HG03280 (cell line): ENCODE measurements around the gene COG1.

Source experiments
- ATAC-seq: cut with Tn5 transposase; IDR thresholded peaks from one replicate; pipeline ENCODE4 v1.9.1; 2021; ENCODE audit warnings: mild to moderate bottlenecking, moderate library complexity; ENCODE audit not compliant: unreplicated experiment

Gene COG1

DNA sequence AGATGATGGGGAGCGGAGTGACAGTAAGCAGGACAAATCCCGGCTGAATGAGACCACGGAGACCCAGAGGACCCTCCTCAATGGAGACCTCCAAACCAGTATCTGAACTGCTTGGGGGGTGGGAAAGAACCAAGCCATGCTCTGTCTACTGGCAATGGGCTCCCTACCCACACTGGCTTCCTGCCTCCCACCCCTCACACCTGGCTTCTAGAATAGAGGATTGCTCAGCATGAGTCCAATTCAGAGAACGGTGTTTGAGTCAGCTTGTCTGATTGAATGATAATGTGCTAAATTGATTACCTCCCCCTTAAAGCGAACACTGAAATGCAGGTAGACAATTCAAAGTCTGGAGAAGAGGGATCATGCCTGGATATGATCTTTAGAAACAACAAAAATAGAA is 22.5 kb upstream of the COG1 start:
- no peak for ATAC-seq

DNA sequence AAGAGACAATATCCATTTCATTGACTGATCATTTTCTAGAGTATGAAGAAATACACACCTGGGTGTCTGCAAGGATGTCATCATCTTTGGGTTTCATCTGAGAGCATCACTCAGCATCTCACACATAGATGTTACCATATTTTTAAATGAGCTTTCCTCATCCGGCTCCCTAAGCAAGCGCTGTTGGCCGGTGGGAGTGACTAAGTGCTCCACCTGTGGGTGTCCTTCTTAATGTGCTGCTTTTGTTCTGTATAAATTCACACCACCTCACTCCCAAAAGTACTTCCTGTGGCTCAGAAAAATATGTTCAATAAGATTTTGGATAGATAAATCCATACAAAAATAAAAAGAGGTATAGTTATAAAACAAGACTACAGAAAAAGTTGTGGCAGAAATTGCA is 20.6 kb upstream of the COG1 start:
- no peak for ATAC-seq

DNA sequence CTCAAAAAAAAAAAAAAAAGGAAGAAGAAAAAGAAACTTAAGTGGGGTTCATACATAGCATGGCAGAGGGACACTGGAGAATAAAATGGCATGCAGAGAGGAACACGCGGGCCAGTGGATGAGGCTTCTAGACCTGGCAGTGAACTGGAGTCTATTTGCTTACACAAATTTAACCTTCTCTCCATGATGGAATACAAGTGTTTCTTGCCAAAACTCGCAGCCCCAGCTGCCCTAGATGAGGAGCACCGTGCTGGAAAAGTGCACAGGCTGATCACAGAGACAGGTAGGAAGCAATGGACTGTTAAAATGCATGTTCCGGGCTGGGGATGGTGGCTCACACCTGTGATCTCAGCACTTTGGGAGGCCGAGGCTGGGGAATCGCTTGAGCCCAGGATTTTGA is 18.7 kb upstream of the COG1 start:
- no peak for ATAC-seq

DNA sequence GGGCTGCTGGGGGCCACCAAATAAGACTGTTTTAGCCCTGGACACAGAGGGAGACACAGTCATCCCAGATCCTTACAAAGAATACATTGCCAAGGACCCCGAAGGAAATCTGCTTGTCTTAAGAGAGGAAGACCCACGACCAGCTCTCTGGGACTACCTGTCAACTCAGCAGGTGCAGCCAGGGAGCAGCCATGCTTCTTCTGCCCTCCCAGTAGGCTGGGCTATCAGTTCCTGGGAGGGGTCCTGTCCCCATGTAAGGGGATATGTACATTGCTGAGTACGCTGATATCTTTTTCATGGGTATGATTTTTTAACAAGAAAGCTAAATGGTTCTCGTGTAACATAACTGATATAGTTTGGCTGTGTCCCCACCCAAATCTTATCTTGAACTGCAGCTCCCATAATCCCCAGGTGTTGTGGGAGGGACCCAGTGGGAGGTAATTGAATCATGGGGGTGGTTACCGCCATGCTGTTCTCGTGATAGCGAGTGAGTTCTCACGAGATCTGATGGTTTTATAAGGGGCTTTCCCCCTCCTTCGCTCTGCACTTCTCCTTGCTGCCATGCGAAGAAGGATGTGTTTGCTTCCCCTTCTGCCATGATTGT is 16.8 kb upstream of the COG1 start:
- ATAC-seq, result no peak

DNA sequence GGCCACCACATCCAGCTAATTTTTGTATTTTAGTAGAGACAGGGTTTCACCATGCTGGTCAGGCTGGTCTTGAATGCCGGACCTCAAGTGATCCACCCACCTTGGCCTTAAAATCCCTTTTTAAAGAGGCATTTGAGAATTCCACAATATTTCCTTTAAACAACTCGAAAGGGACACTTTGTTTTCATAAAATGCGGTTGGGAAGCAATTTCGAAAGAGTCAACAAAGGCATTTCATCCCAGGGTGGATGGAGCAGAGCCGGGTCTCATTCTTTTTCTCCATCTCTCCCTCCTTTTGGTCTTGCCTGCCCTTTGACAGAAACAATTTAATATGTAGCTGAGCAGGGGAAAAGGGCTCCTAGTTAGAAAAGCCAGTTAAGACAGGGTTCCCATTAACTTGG is 13.5 kb upstream of the COG1 start:
- ATAC-seq, result no peak

DNA sequence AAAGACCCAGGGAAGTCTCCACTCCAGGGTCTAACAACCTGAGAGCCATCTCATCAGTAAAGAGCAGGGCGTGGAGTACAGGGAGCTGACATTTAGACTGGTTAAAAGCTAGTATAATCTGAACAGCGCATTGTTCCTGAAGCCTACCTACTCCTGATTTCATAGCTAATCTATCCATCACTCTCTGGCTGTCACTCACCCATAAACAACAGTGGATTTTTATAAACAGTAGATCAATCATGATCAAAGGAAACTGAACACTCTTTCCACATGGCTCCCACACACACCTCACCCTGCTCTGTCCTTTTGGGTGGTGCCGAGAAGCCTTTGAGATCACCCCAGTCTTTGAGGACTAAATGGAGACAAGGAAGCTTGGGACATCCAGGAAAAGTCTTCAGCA is 13.0 kb upstream of the COG1 start:
- ATAC-seq, result no peak

DNA sequence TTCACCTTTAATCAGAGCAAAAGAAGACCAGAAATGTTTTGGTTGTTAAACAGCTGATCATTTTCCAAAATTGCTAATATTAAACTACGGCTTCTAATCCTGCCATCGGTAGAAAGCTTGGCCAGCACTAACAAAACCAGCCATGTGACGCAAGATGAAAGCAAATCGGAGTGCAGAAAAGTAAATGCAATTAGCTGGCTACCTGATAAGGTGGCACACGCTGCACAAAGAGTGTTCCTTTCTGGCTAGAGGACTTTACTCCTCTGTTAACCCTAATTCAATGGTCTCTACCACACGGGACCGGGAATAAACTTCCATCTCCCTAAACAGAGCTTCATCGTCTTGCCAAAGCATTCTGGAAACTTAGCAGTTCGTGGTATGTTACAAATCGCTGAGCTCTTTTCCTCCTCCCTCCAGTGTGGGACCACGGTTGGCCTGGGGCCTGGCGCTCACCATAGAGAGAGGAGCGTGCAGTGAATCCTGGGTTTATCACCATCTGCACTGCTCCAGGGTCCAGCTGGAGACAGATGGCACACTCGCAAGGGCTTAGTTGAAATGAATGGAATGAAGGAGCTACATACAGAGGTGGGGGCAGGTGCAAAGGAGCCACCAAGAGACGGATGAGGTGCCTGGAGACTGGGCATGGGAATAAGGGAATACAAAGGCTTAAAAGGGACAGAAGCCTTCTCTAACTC is 10.1 kb upstream of the COG1 start:
- no peak for ATAC-seq

DNA sequence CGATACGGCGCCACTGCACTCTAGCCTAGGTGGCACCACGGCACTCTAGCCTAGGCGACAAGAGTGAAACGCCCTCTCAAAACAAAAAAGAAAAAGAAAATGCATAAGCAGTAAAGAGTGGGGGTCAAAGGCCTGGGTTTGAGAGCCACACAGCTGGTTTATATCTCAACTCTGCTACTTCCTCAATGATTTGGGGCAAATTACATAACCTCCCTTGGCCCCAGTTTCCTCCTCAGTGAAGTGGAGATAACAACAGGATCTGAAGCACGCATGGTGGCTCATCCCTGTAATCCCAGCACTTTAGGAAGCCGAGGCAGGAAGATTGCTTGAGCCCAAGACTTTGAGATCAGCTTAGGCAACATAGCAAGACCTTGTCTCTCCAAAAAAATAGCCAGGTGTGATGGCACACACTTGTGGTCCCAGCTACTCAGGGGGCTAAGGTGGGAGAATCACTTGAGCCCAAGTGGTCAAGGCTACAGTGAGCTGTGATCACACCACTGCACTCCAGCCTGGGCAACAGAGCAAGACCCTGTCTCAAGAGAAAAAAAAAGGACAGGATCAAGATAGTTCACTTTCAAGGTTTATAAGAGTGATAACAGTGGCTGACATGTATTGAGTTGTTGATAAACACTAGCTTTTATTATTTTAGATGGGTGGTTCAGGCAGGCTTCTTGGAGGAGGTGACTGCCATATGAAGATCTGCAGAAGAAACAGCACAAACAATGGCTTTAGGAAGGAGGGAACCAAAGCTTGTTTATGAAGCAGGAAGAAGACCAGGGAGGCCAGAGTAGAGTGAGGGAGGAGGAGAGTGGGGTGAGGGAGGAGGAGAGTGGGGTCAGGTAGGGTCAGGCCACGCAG is 8.5 kb upstream of the COG1 start:
- no peak for ATAC-seq

DNA sequence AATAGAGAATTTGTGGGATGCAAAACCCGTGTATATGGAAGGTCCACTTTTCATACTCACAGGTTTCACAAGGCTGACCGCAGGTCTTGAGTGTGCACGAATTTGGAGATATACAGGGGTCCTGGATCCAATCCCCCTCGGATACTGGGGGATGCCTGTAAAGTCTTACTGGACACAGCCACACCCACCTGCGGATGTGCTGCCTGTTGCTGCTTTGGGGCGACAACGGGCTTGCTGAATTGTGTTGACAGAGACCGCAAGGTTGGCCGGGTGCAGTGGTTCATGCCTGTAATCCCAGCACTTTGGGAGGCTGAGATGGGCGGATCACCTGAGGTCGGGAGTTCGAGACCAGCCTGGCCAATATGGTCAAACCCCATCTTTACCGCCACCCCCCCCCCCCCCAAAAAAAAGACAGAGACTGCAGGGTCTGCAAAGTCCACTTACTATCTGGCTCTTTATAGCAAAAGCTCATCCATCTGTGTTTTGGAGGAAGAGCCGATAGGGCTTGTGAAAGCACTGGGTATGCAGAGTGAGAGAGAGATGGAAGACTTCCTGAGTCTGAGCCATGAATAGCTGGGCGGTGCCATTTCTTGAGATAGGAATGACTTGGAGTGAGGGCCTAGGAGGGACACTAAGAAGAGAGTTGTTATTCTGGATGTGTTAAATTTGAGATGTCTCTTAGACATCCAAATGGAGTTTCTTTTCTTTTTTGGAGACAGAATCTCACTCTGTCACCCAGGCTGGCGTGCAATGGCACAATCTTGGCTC is 6.4 kb upstream of the COG1 start:
- ATAC-seq, result no peak

DNA sequence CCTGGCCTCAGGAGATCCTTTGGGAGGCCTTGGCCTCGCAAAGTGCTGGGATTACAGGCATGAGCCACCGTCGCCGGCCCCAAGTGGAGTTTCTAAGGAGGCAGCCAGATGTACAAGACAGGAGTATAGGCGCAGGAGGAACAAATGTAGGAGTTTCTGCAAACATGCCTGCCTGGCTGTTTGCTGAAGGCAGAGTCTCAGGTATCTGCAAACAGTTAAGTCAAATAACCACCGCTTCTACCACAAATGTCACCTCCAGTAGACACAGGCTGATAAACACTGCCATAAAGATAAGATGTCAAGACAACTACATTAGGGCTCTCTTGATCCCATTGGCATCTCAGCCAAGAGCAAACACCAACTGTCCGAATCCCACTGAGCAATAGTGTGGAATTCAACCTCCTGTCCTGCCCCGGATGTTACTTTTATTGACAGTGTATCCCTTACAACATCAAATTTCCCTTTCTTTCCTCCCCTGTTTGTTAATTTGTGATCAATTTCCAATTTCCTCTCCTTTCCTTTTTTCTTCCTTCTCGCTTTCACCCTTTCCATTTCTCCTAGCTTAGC is 5.6 kb upstream of the COG1 start:
- no peak for ATAC-seq

DNA sequence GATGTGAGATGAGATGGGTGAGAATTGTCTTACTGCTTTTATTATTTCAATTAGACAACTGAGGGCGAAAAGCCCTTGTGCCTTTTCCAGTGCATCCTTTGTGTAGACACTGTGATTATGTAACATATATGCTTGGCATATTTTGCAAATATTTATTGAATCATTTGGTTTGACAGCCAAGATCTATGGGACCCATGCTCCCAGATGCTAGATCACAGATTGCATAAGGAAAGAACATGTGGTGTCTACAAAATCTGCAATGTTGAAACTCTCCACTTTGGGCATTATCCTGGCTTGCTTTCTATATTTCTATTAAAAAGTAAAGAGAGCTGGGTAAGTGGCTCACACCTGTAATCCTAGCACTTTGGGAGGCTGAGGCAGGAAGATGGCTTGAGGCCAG is 4.8 kb upstream of the COG1 start:
- no peak for ATAC-seq

DNA sequence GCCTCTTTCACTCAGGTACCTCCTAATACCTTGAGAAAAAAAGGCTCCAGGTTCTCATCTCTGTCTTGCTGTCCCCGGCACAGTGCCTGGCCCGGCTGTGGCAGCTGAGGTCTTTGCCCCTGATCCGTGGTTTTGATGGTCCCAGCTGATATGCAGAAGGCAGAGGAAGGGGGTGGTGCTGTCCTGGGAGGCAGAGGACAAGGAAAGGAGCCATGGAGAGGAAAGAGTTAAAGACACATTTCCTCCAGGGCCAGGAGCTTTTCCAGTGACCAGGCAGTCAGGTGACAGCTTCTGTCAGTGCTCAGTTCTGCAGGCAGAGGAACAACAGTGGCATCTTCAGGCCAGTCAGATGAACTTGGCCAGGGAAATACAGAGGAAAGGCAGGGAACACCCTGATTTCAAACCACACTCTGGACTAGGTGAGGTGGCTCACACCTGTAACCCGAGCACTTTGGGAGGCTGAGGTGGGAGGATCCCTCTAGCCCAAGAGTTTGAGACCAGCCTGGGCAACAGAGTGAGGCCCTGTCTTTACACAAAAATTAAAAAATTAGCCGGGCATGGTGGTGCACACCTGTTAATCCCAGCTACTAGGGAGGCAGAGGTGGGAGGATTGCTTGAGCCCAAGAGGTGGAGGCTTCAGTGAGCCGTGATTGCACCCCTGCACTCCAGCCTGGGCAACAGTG is 3.3 kb upstream of the COG1 start:
- no peak for ATAC-seq

DNA sequence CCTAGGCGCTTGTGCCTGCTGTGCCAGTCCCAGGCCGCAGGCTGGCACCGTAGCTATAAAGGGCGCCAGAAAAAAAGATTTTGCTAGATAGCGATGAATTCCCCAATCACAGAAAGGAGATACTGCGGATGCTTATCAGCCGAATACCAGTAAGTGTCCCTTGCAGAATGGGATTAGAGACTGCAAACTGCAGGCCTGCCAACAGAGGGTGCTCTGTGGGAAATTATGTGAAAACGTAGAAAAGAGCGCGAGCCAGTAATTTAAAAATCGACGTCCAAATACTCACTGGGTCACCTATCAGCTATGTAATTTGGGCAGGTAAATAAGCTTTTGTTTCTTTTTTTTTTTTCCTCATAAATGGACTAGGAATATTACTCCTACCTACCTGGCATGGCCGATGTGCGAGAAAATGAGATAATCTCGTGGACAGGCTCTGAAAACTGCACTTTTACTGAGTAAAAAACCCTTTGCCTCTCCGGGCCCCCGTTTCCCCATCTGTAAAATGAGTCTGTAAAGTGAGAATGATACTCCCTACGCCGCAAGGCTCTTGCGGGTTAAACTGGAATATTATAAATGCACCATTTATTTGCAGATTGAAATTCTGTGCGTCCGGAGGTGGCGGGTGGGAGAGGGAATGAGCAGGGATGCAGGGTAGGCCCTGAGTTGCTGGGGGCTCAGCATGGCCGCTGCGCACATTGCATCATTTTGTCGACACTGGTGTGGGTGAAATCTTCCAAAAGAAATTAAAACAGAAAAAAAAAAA is 1.2 kb upstream of the COG1 start:
- peak; percentile 25 for ATAC-seq

DNA sequence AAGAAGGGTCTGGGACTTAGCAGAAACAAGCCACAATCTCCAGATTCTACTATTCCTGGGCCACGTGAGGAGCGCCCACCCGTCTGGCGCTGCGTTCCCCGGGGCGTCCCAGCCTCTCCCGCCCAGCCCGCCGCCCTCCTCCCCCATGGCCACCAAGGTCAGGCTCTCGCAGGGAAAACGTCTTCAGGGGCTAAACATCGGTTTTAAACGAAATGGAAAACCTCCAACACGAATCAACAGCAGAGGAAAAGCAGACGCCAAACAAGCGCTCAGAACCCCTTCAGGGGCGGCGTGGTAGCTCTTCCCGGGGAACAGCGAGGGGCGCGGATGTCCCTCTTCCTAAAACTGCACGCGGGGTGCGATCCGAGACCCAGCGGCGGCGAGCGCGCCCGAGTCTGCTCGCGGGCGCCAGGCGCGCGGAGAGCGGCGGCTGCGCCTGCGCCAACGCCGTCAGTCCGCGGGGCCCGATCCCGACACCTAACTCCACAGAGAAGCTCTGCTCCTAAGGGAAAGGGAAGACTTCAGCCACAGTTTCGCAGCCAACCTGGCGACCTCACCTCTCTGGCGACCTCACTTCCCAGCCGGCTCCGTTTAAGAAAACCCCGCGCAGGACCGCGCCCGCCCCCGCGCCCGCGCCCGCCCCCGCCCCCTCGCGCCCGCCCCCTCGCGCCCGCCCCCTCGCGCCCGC is 505 bp upstream of the COG1 start:
- ATAC-seq, result peak; percentile 66

DNA sequence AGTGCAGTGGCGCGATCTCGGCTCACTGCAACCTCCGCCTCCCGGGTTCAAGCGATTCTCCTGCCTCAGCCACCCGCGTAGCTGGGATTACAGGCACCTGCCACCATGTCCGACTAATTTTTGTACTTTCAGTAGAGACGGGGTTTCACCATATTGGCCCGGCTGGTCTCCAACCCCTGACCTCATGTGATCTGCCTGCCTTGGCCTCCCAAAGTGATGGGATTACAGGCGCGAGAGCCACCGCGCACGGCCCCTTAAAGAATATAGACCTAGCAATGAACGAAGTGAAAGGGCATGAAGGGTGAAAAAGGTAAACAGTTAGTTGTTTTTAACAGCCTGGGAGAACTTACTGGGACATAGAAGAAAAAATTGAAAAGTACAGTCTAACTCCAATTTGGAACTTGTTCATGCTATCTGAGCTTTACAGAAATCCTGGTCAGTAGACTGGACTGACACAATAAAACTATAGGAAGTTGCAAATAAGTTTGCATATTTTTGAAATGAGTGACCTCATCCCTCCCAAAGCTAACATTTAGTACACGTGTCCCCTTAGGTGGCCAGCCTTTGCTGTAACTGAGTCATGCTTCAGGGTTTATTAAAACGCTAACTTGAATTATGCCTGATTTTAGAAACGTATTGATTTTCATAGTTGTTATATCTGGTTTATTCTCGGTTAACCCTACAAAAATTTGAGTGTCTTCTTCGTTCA is 1.8 kb downstream of the COG1 start:
- ATAC-seq, result no peak

DNA sequence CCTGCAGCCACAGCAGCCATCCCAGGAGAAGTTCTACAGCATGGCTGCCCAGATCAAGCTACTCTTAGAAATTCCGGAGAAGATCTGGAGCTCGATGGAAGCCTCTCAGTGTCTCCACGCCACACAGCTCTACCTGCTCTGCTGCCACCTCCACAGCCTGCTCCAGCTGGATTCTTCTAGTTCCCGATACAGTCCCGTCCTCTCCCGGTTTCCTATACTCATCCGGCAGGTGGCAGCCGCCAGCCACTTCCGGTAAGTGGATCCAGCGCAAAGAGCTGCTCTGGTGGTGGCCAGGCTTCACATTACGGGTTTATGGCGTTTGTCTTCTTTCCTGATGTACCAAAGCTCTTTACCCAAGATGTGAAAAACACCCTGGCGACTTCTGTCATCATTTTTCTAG is 3.6 kb downstream of the COG1 start:
- no peak for ATAC-seq

DNA sequence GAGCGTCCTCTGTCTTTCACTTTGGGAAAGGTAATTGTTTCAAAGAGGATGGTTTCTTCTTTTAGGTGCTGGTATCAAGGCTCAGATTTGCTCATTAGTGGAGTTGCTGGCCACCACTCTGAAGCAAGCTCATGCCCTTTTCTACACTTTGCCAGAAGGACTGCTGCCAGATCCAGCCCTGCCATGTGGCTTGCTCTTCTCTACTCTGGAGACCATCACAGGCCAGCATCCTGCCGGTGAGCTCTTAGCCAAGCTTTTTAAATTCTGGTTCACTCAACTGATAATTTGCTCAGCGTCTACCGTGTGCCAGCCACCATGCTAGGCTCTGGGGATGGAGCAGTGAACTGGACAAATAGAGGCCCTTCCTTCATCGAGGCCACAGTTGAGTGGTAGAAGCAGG is 4.3 kb downstream of the COG1 start:
- ATAC-seq, result no peak

DNA sequence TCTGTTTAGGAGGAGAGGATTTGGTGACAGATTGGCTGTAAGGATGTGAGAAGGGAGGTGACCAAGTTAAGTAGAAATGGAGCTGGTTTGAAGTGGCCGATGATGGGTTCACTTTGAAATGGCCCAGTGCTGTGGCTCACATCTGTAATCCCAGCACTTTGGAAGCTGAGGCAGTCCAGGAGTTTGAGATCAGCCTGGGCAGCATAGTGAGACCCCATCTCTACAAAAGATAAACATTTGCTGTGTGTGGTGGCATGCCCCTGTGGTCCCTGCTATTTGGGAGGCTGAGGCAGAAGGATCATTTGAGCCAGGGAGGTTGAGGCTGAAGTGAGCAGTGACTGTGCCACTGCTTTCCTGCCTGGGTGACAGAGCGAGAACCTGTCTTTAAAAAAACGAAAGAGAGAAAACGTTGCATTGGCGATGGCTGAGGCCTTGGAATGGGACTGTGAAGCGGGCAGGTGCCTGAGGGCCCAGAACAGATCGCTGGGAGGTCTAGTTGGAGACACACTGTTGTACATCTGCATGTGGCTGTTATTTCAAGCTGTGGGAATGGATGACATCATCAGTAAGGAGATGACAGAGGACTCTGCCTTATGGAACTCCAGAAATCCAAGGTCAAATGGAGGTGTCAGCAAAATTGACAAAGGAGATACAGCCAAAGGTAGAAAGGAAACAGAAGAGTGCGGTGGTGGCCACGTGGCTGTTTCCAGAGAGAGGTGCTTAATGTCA is 5.5 kb downstream of the COG1 start:
- ATAC-seq, result no peak
